GM12872 (cell line): ENCODE measurements around the gene CLEC16A.
A peak's percentile ranks its signal among the peaks of the same experiment; 100 is the strongest.

Experiments used
- TF ChIP-seq, protein P1 (sequence below): IDR thresholded peaks from 3 replicates; pipeline ENCODE4 v1.5.1; 2011; ENCODE audit warnings: low read depth, mild to moderate bottlenecking, low read length, moderate library complexity; ENCODE audit not compliant: insufficient read depth

The CLEC16A gene

GRCh38 chr16:11219178-11219577, 274.8 kb downstream of the CLEC16A start:
- TF ChIP-seq, protein P1, sequence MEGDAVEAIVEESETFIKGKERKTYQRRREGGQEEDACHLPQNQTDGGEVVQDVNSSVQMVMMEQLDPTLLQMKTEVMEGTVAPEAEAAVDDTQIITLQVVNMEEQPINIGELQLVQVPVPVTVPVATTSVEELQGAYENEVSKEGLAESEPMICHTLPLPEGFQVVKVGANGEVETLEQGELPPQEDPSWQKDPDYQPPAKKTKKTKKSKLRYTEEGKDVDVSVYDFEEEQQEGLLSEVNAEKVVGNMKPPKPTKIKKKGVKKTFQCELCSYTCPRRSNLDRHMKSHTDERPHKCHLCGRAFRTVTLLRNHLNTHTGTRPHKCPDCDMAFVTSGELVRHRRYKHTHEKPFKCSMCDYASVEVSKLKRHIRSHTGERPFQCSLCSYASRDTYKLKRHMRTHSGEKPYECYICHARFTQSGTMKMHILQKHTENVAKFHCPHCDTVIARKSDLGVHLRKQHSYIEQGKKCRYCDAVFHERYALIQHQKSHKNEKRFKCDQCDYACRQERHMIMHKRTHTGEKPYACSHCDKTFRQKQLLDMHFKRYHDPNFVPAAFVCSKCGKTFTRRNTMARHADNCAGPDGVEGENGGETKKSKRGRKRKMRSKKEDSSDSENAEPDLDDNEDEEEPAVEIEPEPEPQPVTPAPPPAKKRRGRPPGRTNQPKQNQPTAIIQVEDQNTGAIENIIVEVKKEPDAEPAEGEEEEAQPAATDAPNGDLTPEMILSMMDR = no peak

- TF ChIP-seq, protein P1 = no peak
These were observed 279.9 kb downstream of the CLEC16A start for GRCh38 chr16:11224096-11224893.

- TF ChIP-seq, protein P1 = peak; percentile 10; the same call in 1 of the 3 replicates
These were observed 280.7 kb downstream of the CLEC16A start for GRCh38 chr16:11224894-11225676.

DNA sequence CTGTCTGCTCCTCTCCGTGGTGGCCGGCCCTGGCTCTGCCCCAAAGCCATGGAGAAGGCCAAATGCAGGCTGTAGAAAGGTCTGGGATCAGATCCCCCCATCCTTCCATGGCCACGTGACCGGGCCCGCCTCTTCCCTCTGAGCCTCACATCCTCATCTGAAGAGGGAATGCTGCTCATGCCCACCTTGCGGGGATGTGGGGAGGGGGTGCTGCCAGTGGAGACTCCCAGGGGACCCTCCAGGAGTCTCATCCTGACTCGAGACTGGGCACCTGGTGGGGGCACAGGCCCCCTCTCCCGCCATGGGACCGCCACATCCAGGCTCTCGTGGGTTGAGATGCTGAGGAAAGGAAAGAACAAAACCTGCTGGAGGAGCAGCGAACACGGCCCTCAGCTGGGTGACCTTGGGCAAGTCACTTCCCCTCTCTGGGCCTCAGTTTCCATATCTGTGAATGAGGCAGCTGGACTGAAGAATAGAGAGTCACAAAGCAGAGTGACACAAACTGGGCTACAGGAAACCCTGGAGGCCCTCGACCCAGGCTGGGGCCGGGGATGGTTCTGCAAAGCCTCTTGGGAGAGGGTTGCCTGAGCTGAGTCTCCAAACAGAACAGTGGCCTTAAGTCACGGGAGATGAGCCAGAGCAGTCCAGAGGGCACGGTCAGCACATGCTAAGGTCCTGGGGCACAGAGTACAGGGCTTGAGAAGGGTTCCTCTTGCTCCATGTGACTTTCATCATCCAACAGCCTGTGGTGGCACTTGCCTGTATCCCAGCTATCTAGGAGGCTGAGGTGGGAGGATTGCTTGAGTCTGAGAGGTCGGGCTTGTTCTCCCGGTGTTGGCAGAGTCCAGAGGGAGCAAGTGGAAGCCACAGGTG, 281.5 kb downstream of the CLEC16A start:
- TF ChIP-seq, protein P1 = no peak

DNA sequence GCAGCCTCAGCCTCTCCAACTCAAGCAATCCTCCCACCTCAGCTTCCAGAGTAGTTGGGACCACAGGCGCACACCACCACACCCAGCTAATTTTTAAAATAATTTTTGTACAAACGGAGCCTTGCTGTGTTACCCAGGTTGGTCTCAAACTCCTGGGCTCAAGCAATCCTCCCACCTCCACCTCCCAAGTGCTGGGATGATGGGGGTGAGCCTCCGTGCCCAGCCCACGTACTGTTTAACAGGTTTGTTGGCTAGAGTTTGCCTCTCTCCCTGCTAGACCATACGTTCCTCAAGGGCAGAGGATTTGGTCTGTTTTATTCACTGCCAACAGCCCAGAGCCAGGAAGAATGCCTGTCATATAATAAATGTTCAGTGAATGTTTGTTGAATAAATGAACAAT, 285.1 kb downstream of the CLEC16A start:
- TF ChIP-seq, protein P1 = no peak

DNA sequence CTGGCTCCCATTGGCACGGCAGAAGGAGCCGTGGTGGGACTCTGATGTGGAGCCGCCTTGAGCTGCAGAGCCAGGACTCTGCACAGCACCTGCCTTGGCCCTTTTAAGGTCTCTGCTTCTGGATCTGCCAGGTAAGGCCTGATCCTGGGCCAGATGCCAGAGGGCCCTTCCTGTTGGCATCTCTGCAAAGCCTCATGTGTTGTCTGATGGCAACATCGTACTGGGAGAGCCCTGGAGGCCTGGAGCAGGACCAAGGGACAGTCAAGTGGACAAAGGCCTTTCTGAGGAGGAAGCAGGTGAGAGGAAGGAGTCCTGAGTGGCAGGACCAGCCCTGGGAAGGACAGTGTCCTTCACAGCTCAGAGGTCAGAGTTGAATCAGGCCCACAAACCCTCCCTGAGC, 285.5 kb downstream of the CLEC16A start:
- TF ChIP-seq, protein P1 = no peak
